GM12878 (cell line): Measurements from ENCODE around the gene RANBP17. TPM values are rescaled to one million over a fixed set of nuclear protein-coding genes. Genes with fewer than 3 reads are reported as not detected.

Experiments
- ATAC-seq: fragments of 200-7000 bp; cut with Tn5 transposase; 3 replicates; pipeline ENCODE4 v1.9.1; 2020; ENCODE audit warnings: mild to moderate bottlenecking, moderate library complexity
- BruUV-seq: library from RNA; stranded (reverse); fragments of 400-500 nt; replicated peaks from 2 replicates; lab custom pipeline; 2021; lab: Mats Ljungman, UMichigan
- CTCF ChIA-PET: fragments of 300-600 bp; sonication (Branson Sonifier 250); formaldehyde crosslinking; extraction: SDS; loops from one replicate; lab custom pipeline; 2021; ENCODE audit warnings: inconsistent platforms; lab: Yijun Ruan, JAX
- POLR2A ChIA-PET: fragments of 350-600 bp; formaldehyde crosslinking; extraction: SDS; loops from one replicate; lab custom pipeline; 2021; ENCODE audit warnings: inconsistent platforms; lab: Charles Lee
- RAD21 ChIA-PET: fragments of 300-600 bp; sonication (Branson Sonifier 250); formaldehyde crosslinking; loops from one replicate; lab custom pipeline; 2023; ENCODE audit warnings: antibody characterized with exemption; ENCODE audit not compliant: unreplicated experiment; lab: Charles Lee
- SMC1A ChIA-PET: fragments of 300-600 bp; sonication (Branson Sonifier 250); formaldehyde crosslinking; loops from one replicate; lab custom pipeline; 2023; ENCODE audit not compliant: unreplicated experiment, uncharacterized antibody; lab: Charles Lee
- DNase-seq: peaks from one replicate; pipeline ENCODE4 v3.0.0-alpha.2; 2011; ENCODE audit warnings: low read depth, low spot score
- FAIRE-seq: peaks from 3 replicates; lab custom pipeline; 2011; peaks lifted over from hg19 to GRCh38; lab: Jason Lieb, UNC
- H2AFZ ChIP-seq: 2 replicates; pipeline ENCODE4 v1.6.0; 2011; ENCODE audit warnings: low read depth, low read length, control low read depth; ENCODE audit not compliant: control insufficient read depth
- H3K27ac ChIP-seq: 2 replicates; pipeline ENCODE4 v1.5.1; 2011; ENCODE audit warnings: control low read depth; ENCODE audit not compliant: control insufficient read depth, insufficient read depth
- H3K27me3 ChIP-seq, 2 experiments: replicated peaks in 1 of 2; 2 replicates each; pipeline versions ENCODE4 v1.6.0 to v1.6.1; 2011; ENCODE audit warnings: low read length in 1 of 2; ENCODE audit not compliant: control insufficient read depth in 2 of 2, insufficient read depth in 2 of 2
- H3K36me3 ChIP-seq, 2 experiments: 2 replicates each; pipeline ENCODE4 v1.5.1; 2011; ENCODE audit warnings: low read length in 1 of 2; ENCODE audit not compliant: control insufficient read depth in 2 of 2, insufficient read depth in 2 of 2
- H3K4me1 ChIP-seq: 2 replicates; pipeline ENCODE4 v1.6.1; 2011; ENCODE audit warnings: mild to moderate bottlenecking, low read length, moderate library complexity, mixed read lengths; ENCODE audit not compliant: control insufficient read depth, insufficient read depth
- H3K4me2 ChIP-seq: 2 replicates; pipeline ENCODE4 v1.6.0; 2011; ENCODE audit warnings: control low read depth; ENCODE audit not compliant: control insufficient read depth, insufficient read depth
- H3K4me3 ChIP-seq: fragments of 200-600 bp; sonication (generic); 2 replicates; pipeline ENCODE4 v1.5.1; 2016
- H3K79me2 ChIP-seq: 2 replicates; pipeline ENCODE4 v1.6.0; 2011; ENCODE audit warnings: low read length; ENCODE audit not compliant: control insufficient read depth, insufficient read depth
- H3K9ac ChIP-seq: 2 replicates; pipeline ENCODE4 v1.8.0; 2011; ENCODE audit warnings: low read length, control low read depth, mixed read lengths; ENCODE audit not compliant: control insufficient read depth, insufficient read depth
- H3K9me3 ChIP-seq: replicated peaks from 3 replicates; pipeline ENCODE4 v1.5.1; 2011; ENCODE audit warnings: mild to moderate bottlenecking, low read length; ENCODE audit not compliant: control insufficient read depth, insufficient read depth
- H4K20me1 ChIP-seq: 2 replicates; pipeline ENCODE4 v1.6.0; 2011; ENCODE audit not compliant: control insufficient read depth, insufficient read depth
- ATF2 ChIP-seq: IDR thresholded peaks from 2 replicates; pipeline ENCODE4 v1.6.1; 2012; ENCODE audit warnings: low read length, inconsistent platforms
- BCL11A ChIP-seq: IDR thresholded peaks from 2 replicates; pipeline ENCODE4 v1.6.1; 2011; ENCODE audit warnings: low read depth, low read length
- CTCF ChIP-seq, 3 experiments: IDR thresholded peaks in 2 of 3; conservative IDR thresholded peaks in 1 of 3; 2 replicates each; pipeline ENCODE4 v1.5.1; 2011; ENCODE audit warnings: low read depth in 3 of 3, low read length in 3 of 3, mild to moderate bottlenecking in 3 of 3, control low read depth in 2 of 3, moderate library complexity in 2 of 3, inconsistent platforms in 1 of 3, mixed read lengths in 1 of 3; ENCODE audit not compliant: control insufficient read depth in 2 of 3, insufficient read depth in 1 of 3; ENCODE audit errors: extremely low read depth in 1 of 3
- EGR1 ChIP-seq, 2 experiments: IDR thresholded peaks; 1 replicate in 1 of 2; 2 replicates in 1 of 2; pipeline ENCODE4 v1.6.1; 2011 to 2012; ENCODE audit warnings: low read depth in 2 of 2, low read length in 2 of 2, borderline replicate concordance in 1 of 2, mild to moderate bottlenecking in 1 of 2, moderate library complexity in 1 of 2
- ESRRA ChIP-seq: IDR thresholded peaks from 2 replicates; pipeline ENCODE4 v1.6.1; 2012; ENCODE audit warnings: mild to moderate bottlenecking, low read length, improper control_type of control experiment
- ETV6 ChIP-seq, 2 experiments: fragments of 450-650 bp in 1 of 2; IDR thresholded peaks in 1 of 2; conservative IDR thresholded peaks in 1 of 2; 2 replicates each; pipeline ENCODE4 v1.6.1; 2014; ENCODE audit warnings: antibody characterized with exemption in 1 of 2, borderline replicate concordance in 1 of 2, low read depth in 1 of 2, mild to moderate bottlenecking in 1 of 2, moderate library complexity in 1 of 2
- IRF4 ChIP-seq: IDR thresholded peaks from 2 replicates; pipeline ENCODE4 v1.6.1; 2011; ENCODE audit warnings: low read depth, low read length
- NBN ChIP-seq: fragments of 450-650 bp; IDR thresholded peaks from 2 replicates; pipeline ENCODE4 v1.6.1; 2016
- NFYB ChIP-seq: IDR thresholded peaks from 2 replicates; pipeline ENCODE4 v1.6.1; 2011; ENCODE audit warnings: low read depth, mild to moderate bottlenecking, low read length, improper control_type of control experiment, moderate library complexity; ENCODE audit not compliant: insufficient read depth
- NKRF ChIP-seq: fragments of 450-650 bp; conservative IDR thresholded peaks from 2 replicates; pipeline ENCODE4 v1.6.1; 2017; ENCODE audit warnings: mild to moderate bottlenecking, moderate library complexity
- NR2C1 ChIP-seq: fragments of 450-650 bp; IDR thresholded peaks from 2 replicates; pipeline ENCODE4 v1.6.1; 2017; ENCODE audit warnings: antibody characterized with exemption, mild to moderate bottlenecking, moderate library complexity
- NRF1 ChIP-seq: conservative IDR thresholded peaks from 2 replicates; pipeline ENCODE4 v1.6.1; 2011; ENCODE audit warnings: mild to moderate bottlenecking, low read depth, low read length, improper control_type of control experiment
- RAD21 ChIP-seq: IDR thresholded peaks from 2 replicates; pipeline ENCODE4 v1.6.1; 2011; ENCODE audit warnings: mild to moderate bottlenecking, low read depth, low read length, moderate library complexity; ENCODE audit not compliant: insufficient read depth
- RFX5 ChIP-seq: IDR thresholded peaks from 2 replicates; pipeline ENCODE4 v1.6.1; 2011; ENCODE audit warnings: low read depth, low read length, improper control_type of control experiment
- SMC3 ChIP-seq: IDR thresholded peaks from 2 replicates; pipeline ENCODE4 v1.6.1; 2011; ENCODE audit warnings: low read length, improper control_type of control experiment, borderline replicate concordance
- STAT3 ChIP-seq: IDR thresholded peaks from 2 replicates; pipeline ENCODE4 v1.6.1; 2011; ENCODE audit warnings: low read depth, low read length, improper control_type of control experiment
- TBL1XR1 ChIP-seq: IDR thresholded peaks from 2 replicates; pipeline ENCODE4 v1.6.1; 2012; ENCODE audit warnings: low read depth, low read length, improper control_type of control experiment
- YBX1 ChIP-seq: fragments of 450-650 bp; IDR thresholded peaks from 2 replicates; pipeline ENCODE4 v1.6.1; 2016; ENCODE audit warnings: antibody characterized with exemption
- ZBTB33 ChIP-seq: fragments of 450-650 bp; IDR thresholded peaks from 2 replicates; pipeline ENCODE4 v1.6.1; 2017; ENCODE audit warnings: mild to moderate bottlenecking
- WGBS: methylation state at CpG from one replicate; pipeline ENCODE4 v1.1.6; 2016; ENCODE audit warnings: low lambda C conversion rate; ENCODE audit not compliant: insufficient replicate concordance, insufficient coverage; ENCODE audit errors: missing lambda C conversion rate; 5-methylcytosine and 5-hydroxymethylcytosine counted together
- in situ Hi-C: fragments of 300-500 bp; cut with MboI; formaldehyde crosslinking; loops from 9 replicates; pipeline ENCODE4 v1.14.3; 2018; ENCODE audit warnings: mixed read lengths
- intact Hi-C: fragments of 100-400 bp; cut with micrococcal nuclease; formaldehyde crosslinking; loops from one replicate; pipeline ENCODE4 v1.14.2; 2022; ENCODE audit not compliant: unreplicated experiment
- polyA plus RNA-seq, 11 experiments: library from polyadenylated mRNA; depleted of rRNA in 4 of 11; unstranded in 6 of 11; stranded (reverse) in 5 of 11; fragments of >200 nt; fragmentation: Nextera tagmentation in 4 of 11; fragmentation: Illumina TruSeq in 1 of 11; extraction: Ambion mirVana in 4 of 11; extraction: Trizol in 1 of 11; gene quantifications; 1 replicate in 1 of 11; 2 replicates in 10 of 11; pipeline versions ENCODE4 v1.2.1 to v1.2.3, GENCODE V29; 2011 to 2016; ENCODE audit warnings: inconsistent platforms in 2 of 11, missing spikeins in 2 of 11, low read depth in 1 of 11
- total RNA-seq, 4 experiments: library from RNA; depleted of rRNA in 3 of 4; stranded (reverse); fragments of >200 nt in 3 of 4; fragmentation: Illumina TruSeq in 1 of 4; extraction: Trizol in 1 of 4; gene quantifications; 2 replicates each; pipeline versions ENCODE4 v1.2.1 to v1.2.3, GENCODE V29; 2013 to 2021

The RANBP17 gene
- total and polyA plus RNA-seq, 10 of the 15 experiments (the other 5 are each of a cell fraction or from before 2014, with no cell fraction given) = 0.10 TPM; not detected in 9

- no peaks in the 10 kb centered on the region for H4K20me1 ChIP-seq
- no peak for DNase-seq
- H3K4me3 ChIP-seq = no peak overlapping the region
- no peak overlapping the region for H3K4me2 ChIP-seq
- ChIA-PET CTCF (interaction anchor here (1.3 kb wide), 1 partner anchor 12 kb away, joined by 3 read pairs; no protein-coding TSS in a partner anchor), RAD21 (no interaction called here), SMC1A (no interaction called here), POLR2A (no interaction called here)
- H3K79me2 ChIP-seq = no peaks in the 10 kb centered on the region
- intact Hi-C loops (no loop called here), in situ Hi-C loops (no loop called here)
- no peak overlapping the region for H3K9ac ChIP-seq
- no peak for ATAC-seq
- no peaks in the 10 kb centered on the region for H3K4me1 ChIP-seq
- no peak for FAIRE-seq
- H2AFZ ChIP-seq = no peak overlapping the region
- no peaks in the 10 kb centered on the region for H3K27me3 ChIP-seq
- H3K27ac ChIP-seq = no peak overlapping the region
- H3K36me3 ChIP-seq = no peaks in the 10 kb centered on the region
- BruUV-seq = no TSS peak
- TF ChIP-seq RAD21 (no peak), BCL11A (no peak), TBL1XR1 (no peak), IRF4 (no peak), STAT3 (no peak), NFYB (no peak), CTCF (IDR thresholded peaks at IDR 0.05 in 2 of 3, conservative IDR thresholded peaks at IDR 0.05 in 1 of 3; ENCODE audit: control insufficient read depth in 2 of 3, extremely low read depth in 1 of 3, insufficient read depth in 1 of 3, low read depth in 3 of 3, low read length in 3 of 3) (no peak), NRF1 (no peak), NR2C1 (no peak), NKRF (no peak), ZBTB33 (no peak), NBN (no peak), SMC3 (no peak), EGR1 (IDR thresholded peaks at IDR 0.05; ENCODE audit: borderline replicate concordance in 1 of 2, low read depth in 2 of 2, low read length in 2 of 2) (no peak), ETV6 (conservative IDR thresholded peaks at IDR 0.05 in 1 of 2, IDR thresholded peaks at IDR 0.05 in 1 of 2; ENCODE audit: borderline replicate concordance in 1 of 2, low read depth in 1 of 2) (no peak), RFX5 (no peak), ESRRA (no peak), YBX1 (no peak), ATF2 (no peak)
- TF ChIP-seq, all 136 proteins: peak for 0
- WGBS = 21% methylated on average over 4 of the region's 4 CpGs
- no peaks in the 10 kb centered on the region for H3K9me3 ChIP-seq
Measured at GRCh38 chr5:171168171-171168570, 306.4 kb downstream of the RANBP17 start.
